Fibroblast of lung (primary cell): ENCODE measurements around the gene MAP2K6. TPM values are rescaled to one million over a fixed set of nuclear protein-coding genes. Genes with fewer than 3 reads are reported as not detected.

Experiments
- DNase-seq, 2 donors: peaks; one replicate each; pipeline versions ENCODE4 v3.0.0 to v3.0.0-alpha.2; 2010; ENCODE audit warnings: low read depth in 2 of 2
- H2AFZ ChIP-seq: 2 replicates; pipeline ENCODE4 v1.5.1; 2012; ENCODE audit warnings: low read length, control low read depth, inconsistent platforms
- H3K27ac ChIP-seq: 2 replicates; pipeline ENCODE4 v1.5.1; 2011; ENCODE audit warnings: low read length, control low read depth; ENCODE audit not compliant: insufficient read depth
- H3K27me3 ChIP-seq: 2 replicates; pipeline ENCODE4 v1.5.1; 2011; ENCODE audit warnings: mild to moderate bottlenecking, low read length; ENCODE audit not compliant: control insufficient read depth, insufficient read depth
- H3K36me3 ChIP-seq: 2 replicates; pipeline ENCODE4 v1.5.1; 2011; ENCODE audit warnings: low read length; ENCODE audit not compliant: control insufficient read depth, insufficient read depth
- H3K4me1 ChIP-seq: 2 replicates; pipeline ENCODE4 v1.5.1; 2011; ENCODE audit warnings: low read length; ENCODE audit not compliant: control insufficient read depth, insufficient read depth; ENCODE audit errors: extremely low read depth
- H3K4me2 ChIP-seq: 2 replicates; pipeline ENCODE4 v1.5.1; 2011; ENCODE audit warnings: low read length, control low read depth; ENCODE audit not compliant: insufficient read depth; ENCODE audit errors: extremely low read depth
- H3K4me3 ChIP-seq, 4 experiments: fragments of 200-600 bp in 1 of 4; sonication (generic) in 1 of 4; replicated peaks in 1 of 4; 2 replicates each; pipeline ENCODE4 v1.5.1; 2011 to 2016; ENCODE audit warnings: low read length in 4 of 4, low read depth in 3 of 4, mild to moderate bottlenecking in 3 of 4, control low read depth in 2 of 4, inconsistent platforms in 1 of 4, mixed read lengths in 1 of 4; ENCODE audit not compliant: insufficient read depth in 1 of 4; ENCODE audit errors: control extremely low read depth in 1 of 4
- H3K79me2 ChIP-seq: 2 replicates; pipeline ENCODE4 v1.5.1; 2012; ENCODE audit warnings: mild to moderate bottlenecking, low read length, inconsistent platforms; ENCODE audit not compliant: control insufficient read depth, insufficient read depth
- H3K9ac ChIP-seq: 2 replicates; pipeline ENCODE4 v1.5.1; 2011; ENCODE audit warnings: mild to moderate bottlenecking, low read length, control low read depth; ENCODE audit not compliant: insufficient read depth
- H3K9me3 ChIP-seq: 2 replicates; pipeline ENCODE4 v1.5.1; 2012; ENCODE audit warnings: low read depth, low read length; ENCODE audit not compliant: control insufficient read depth, insufficient read depth
- H4K20me1 ChIP-seq: 2 replicates; pipeline ENCODE4 v1.5.1; 2011; ENCODE audit warnings: low read length; ENCODE audit not compliant: control insufficient read depth, insufficient read depth; ENCODE audit errors: extremely low read depth
- EZH2 ChIP-seq: IDR thresholded peaks from 2 replicates; pipeline ENCODE4 v1.5.1; 2012; ENCODE audit warnings: low read length, control low read depth, mild to moderate bottlenecking; ENCODE audit errors: missing control alignments
- polyA plus RNA-seq, 2 donors: library from polyadenylated mRNA; depleted of rRNA in 1 of 2; stranded (reverse) in 1 of 2; unstranded in 1 of 2; fragments of >200 nt; gene quantifications; 2 replicates each; pipeline ENCODE4 v1.2.1, GENCODE V29; 2011 to 2012; ENCODE audit warnings: missing spikeins in 1 of 2
- total RNA-seq: library from RNA; depleted of rRNA; stranded (reverse); fragments of >200 nt; gene quantifications from 2 replicates; pipeline ENCODE4 v1.2.1, GENCODE V29; 2014
- TF ChIP-seq, protein P1 (sequence below), 2 donors: IDR thresholded peaks in 1 of 2; conservative IDR thresholded peaks in 1 of 2; 1 replicate in 1 of 2; 2 replicates in 1 of 2; pipeline ENCODE4 v1.5.1; 2011 to 2012; ENCODE audit warnings: low read length in 2 of 2, control low read depth in 1 of 2, inconsistent platforms in 1 of 2, low read depth in 1 of 2, mild to moderate bottlenecking in 1 of 2

The MAP2K6 gene
- total and polyA plus RNA-seq, 2 donors (not counting 1 experiment from before 2014, with no cell fraction given): 2.7 to 39.5 TPM

DNA sequence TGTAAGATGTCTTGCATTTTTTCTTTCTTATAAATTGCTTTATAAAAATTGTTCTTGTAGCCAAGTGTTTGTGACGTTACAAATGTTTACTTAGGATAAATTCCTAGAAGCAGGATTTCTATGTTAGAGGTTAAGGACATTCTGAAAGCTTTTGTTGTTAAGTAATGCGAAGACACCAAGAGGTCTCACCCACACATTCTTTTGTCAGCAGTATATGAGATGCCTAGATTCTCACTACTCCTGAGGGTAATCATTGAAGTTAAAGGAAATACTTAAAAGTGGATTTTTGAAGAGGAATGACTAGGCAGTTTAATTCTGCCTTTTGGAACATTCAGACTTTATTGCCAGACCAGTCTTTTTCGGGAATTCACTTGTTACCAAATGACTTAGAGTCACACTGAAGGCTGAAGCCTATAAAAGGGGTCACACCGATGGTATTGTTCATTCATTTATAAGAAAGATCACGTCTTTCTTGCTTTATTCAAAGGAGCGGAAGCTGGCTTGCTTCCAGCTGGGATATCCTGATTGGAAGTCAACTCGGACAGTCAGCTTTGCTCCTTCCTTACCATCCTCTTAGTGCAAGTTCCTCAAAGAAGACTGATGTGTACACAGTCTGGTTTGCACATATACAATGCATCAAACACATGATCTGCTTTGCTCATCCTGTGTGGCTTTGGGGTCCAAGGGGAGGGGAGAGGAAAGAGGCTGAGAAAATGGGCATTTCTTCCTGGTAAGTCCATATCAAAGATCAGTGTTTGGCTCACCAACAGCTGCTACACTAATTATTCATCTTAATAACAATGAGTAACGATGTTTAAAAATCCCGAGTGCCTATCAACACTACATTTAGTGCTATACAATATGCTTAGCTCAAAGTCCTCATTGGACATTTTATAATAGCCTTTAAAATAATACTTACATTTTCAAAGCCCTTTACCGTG, 160.0 kb downstream of the MAP2K6 start:
- Histone ChIP-seq H3K27me3 (no peaks in the 10 kb centered on the region), H3K4me3 (no peak overlapping the region), H3K4me1 (peaks cover 9% of the 10 kb centered on the region), H2AFZ (no peak overlapping the region), H4K20me1 (no peaks in the 10 kb centered on the region), H3K9me3 (no peaks in the 10 kb centered on the region), H3K36me3 (no peaks in the 10 kb centered on the region), H3K4me2 (peak overlapping the region; percentile 1), H3K79me2 (no peaks in the 10 kb centered on the region), H3K9ac (no peak overlapping the region), H3K27ac (peak overlapping the region; percentile 38)
- peak; percentile 79 to 86 for DNase-seq
- no peak for TF ChIP-seq EZH2
- TF ChIP-seq, protein P1, sequence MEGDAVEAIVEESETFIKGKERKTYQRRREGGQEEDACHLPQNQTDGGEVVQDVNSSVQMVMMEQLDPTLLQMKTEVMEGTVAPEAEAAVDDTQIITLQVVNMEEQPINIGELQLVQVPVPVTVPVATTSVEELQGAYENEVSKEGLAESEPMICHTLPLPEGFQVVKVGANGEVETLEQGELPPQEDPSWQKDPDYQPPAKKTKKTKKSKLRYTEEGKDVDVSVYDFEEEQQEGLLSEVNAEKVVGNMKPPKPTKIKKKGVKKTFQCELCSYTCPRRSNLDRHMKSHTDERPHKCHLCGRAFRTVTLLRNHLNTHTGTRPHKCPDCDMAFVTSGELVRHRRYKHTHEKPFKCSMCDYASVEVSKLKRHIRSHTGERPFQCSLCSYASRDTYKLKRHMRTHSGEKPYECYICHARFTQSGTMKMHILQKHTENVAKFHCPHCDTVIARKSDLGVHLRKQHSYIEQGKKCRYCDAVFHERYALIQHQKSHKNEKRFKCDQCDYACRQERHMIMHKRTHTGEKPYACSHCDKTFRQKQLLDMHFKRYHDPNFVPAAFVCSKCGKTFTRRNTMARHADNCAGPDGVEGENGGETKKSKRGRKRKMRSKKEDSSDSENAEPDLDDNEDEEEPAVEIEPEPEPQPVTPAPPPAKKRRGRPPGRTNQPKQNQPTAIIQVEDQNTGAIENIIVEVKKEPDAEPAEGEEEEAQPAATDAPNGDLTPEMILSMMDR (conservative IDR thresholded peaks at IDR 0.05 in 1 of 2, IDR thresholded peaks at IDR 0.05 in 1 of 2; ENCODE audit: low read depth in 1 of 2, low read length in 2 of 2): no peak

- H3K4me3 ChIP-seq: no peak overlapping the region
- H2AFZ ChIP-seq: no peak overlapping the region
- no peaks in the 10 kb centered on the region for H3K79me2 ChIP-seq
- H4K20me1 ChIP-seq: no peaks in the 10 kb centered on the region
- H3K4me1 ChIP-seq: peaks cover 9% of the 10 kb centered on the region
- H3K4me2 ChIP-seq: peak overlapping the region; percentile 4
- TF ChIP-seq, protein P1 (conservative IDR thresholded peaks at IDR 0.05 in 1 of 2, IDR thresholded peaks at IDR 0.05 in 1 of 2; ENCODE audit: low read depth in 1 of 2, low read length in 2 of 2): no peak
- TF ChIP-seq EZH2: no peak
- no peaks in the 10 kb centered on the region for H3K27me3 ChIP-seq
- H3K9ac ChIP-seq: no peak overlapping the region
- no peak overlapping the region for H3K27ac ChIP-seq
- no peaks in the 10 kb centered on the region for H3K9me3 ChIP-seq
- no peaks in the 10 kb centered on the region for H3K36me3 ChIP-seq
- DNase-seq: peak; percentile 87 to 95
Measured at GRCh38 chr17:69575346-69575761, 160.9 kb downstream of the MAP2K6 start.

DNA sequence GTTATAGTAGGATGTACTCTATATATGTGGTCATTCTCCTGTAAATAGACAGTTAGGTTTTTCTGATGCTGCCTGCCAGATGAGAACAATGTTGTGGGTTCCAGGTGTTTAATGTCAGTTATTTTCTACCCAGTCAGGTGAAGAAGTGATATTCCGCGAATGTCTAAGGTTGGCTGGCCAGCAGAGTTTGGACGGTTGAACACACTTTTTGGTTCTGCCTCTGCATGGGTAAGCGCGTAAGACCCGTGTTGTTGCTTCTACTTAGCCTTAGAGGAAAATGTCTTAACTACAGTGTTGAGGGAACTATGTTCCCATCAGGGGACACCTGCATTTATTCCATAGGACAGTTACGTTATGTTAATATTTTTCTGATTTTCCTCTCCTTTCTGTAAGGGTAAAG, 162.6 kb downstream of the MAP2K6 start:
- no peak overlapping the region for H3K9ac ChIP-seq
- H3K4me3 ChIP-seq: no peak overlapping the region
- no peak overlapping the region for H3K27ac ChIP-seq
- no peaks in the 10 kb centered on the region for H3K9me3 ChIP-seq
- H3K27me3 ChIP-seq: no peaks in the 10 kb centered on the region
- no peak overlapping the region for H3K4me2 ChIP-seq
- TF ChIP-seq, protein P1 (conservative IDR thresholded peaks at IDR 0.05 in 1 of 2, IDR thresholded peaks at IDR 0.05 in 1 of 2; ENCODE audit: low read depth in 1 of 2, low read length in 2 of 2): no peak
- TF ChIP-seq EZH2: no peak
- H4K20me1 ChIP-seq: no peaks in the 10 kb centered on the region
- H3K4me1 ChIP-seq: peaks cover 9% of the 10 kb centered on the region
- H2AFZ ChIP-seq: no peak overlapping the region
- no peaks in the 10 kb centered on the region for H3K36me3 ChIP-seq
- DNase-seq: no peak
- H3K79me2 ChIP-seq: no peaks in the 10 kb centered on the region
